ENCODE results near the gene KIF23.

- no peak for TF ChIP-seq GATA2 (IDR thresholded peaks at IDR 0.05; ENCODE audit: low read depth, low read length)
- no peak for TF ChIP-seq GATA3 (IDR thresholded peaks at IDR 0.05; ENCODE audit: low read depth, low read length)
Observed at GRCh38 chr15:69434679-69435078, 20.5 kb downstream of the KIF23 start.

All from SH-SY5Y (cell line).